HepG2 (cell line): Measurements from ENCODE around the gene GPR176. TPM values are rescaled to one million over a fixed set of nuclear protein-coding genes. Genes with fewer than 3 reads are reported as not detected.

ENCODE experiments used
- CENPT ChIP-seq: sonication (generic); formaldehyde crosslinking; IDR thresholded peaks from 2 replicates; pipeline ENCODE4 v1.8.0; 2022; ENCODE audit warnings: low read depth, mild to moderate bottlenecking, moderate library complexity, missing genetic modification reagents
- DMTF1 ChIP-seq: sonication (generic); formaldehyde crosslinking; IDR thresholded peaks from 2 replicates; pipeline ENCODE4 v1.4.0; 2020; ENCODE audit warnings: mild to moderate bottlenecking, missing genetic modification reagents
- EEA1 ChIP-seq: sonication (generic); formaldehyde crosslinking; IDR thresholded peaks from 2 replicates; pipeline ENCODE4 v1.5.1; 2020; ENCODE audit warnings: mild to moderate bottlenecking, missing genetic modification reagents, borderline replicate concordance
- FOXC1 ChIP-seq: sonication (generic); formaldehyde crosslinking; IDR thresholded peaks from 2 replicates; pipeline ENCODE4 v1.8.0; 2022; ENCODE audit warnings: mild to moderate bottlenecking, missing genetic modification reagents, borderline replicate concordance
- GABPA ChIP-seq, 2 experiments: IDR thresholded peaks; 2 replicates each; pipeline ENCODE4 v1.6.1; 2011 to 2016; ENCODE audit warnings: low read depth in 2 of 2, low read length in 1 of 2, missing biosample characterization in 1 of 2, missing genetic modification characterization in 1 of 2
- ISL2 ChIP-seq: sonication (generic); formaldehyde crosslinking; IDR thresholded peaks from 2 replicates; pipeline ENCODE4 v1.5.0; 2020; ENCODE audit warnings: missing genetic modification reagents
- KDM5B ChIP-seq: sonication (generic); formaldehyde crosslinking; IDR thresholded peaks from 2 replicates; pipeline ENCODE4 v1.4.0; 2020; ENCODE audit warnings: missing genetic modification reagents, mild to moderate bottlenecking, borderline replicate concordance
- KMT2A ChIP-seq: sonication (generic); formaldehyde crosslinking; IDR thresholded peaks from 2 replicates; pipeline ENCODE4 v1.4.0; 2020; ENCODE audit warnings: missing genetic modification reagents
- MTA1 ChIP-seq: sonication (generic); formaldehyde crosslinking; IDR thresholded peaks from 2 replicates; pipeline ENCODE4 v1.4.0; 2020; ENCODE audit warnings: missing genetic modification reagents, mild to moderate bottlenecking, borderline replicate concordance
- NKX3-1 ChIP-seq: sonication (generic); formaldehyde crosslinking; IDR thresholded peaks from 2 replicates; pipeline ENCODE4 v1.5.0; 2020; ENCODE audit warnings: missing genetic modification reagents
- PLSCR1 ChIP-seq: sonication (generic); formaldehyde crosslinking; IDR thresholded peaks from 2 replicates; pipeline ENCODE4 v1.5.0; 2020; ENCODE audit warnings: missing genetic modification reagents, mild to moderate bottlenecking, borderline replicate concordance
- POGZ ChIP-seq: sonication (generic); formaldehyde crosslinking; IDR thresholded peaks from 2 replicates; pipeline ENCODE4 v1.4.0; 2020; ENCODE audit warnings: mild to moderate bottlenecking, missing genetic modification reagents
- ZNF207 ChIP-seq: fragments of 450-650 bp; IDR thresholded peaks from 2 replicates; pipeline ENCODE4 v1.6.1; 2016; ENCODE audit warnings: antibody characterized with exemption, borderline replicate concordance
- ZNF232 ChIP-seq: sonication (generic); formaldehyde crosslinking; IDR thresholded peaks from 2 replicates; pipeline ENCODE4 v1.4.0; 2020; ENCODE audit warnings: missing genetic modification reagents, borderline replicate concordance
- ZNF264 ChIP-seq: sonication (generic); formaldehyde crosslinking; IDR thresholded peaks from 2 replicates; pipeline ENCODE4 v1.4.0; 2020; ENCODE audit warnings: missing genetic modification reagents
- ZNF3 ChIP-seq: IDR thresholded peaks from 2 replicates; pipeline ENCODE4 v1.7.0; 2017; ENCODE audit warnings: inconsistent platforms
- ZNF337 ChIP-seq: sonication (generic); formaldehyde crosslinking; IDR thresholded peaks from 2 replicates; pipeline ENCODE4 v1.5.1; 2020; ENCODE audit warnings: missing genetic modification reagents, low read depth, mild to moderate bottlenecking, borderline replicate concordance
- ZNF496 ChIP-seq: sonication (generic); formaldehyde crosslinking; IDR thresholded peaks from 2 replicates; pipeline ENCODE4 v1.8.1; 2023; ENCODE audit warnings: mild to moderate bottlenecking, moderate library complexity, missing genetic modification reagents; ENCODE audit not compliant: insufficient replicate concordance
- ZNF605 ChIP-seq: sonication (generic); formaldehyde crosslinking; IDR thresholded peaks from 2 replicates; pipeline ENCODE4 v1.8.0; 2022; ENCODE audit warnings: mild to moderate bottlenecking, missing genetic modification reagents
- ZNF619 ChIP-seq: sonication (generic); formaldehyde crosslinking; IDR thresholded peaks from 2 replicates; pipeline ENCODE4 v1.4.0; 2020; ENCODE audit warnings: mild to moderate bottlenecking, missing genetic modification reagents
- ZNF772 ChIP-seq: sonication (generic); formaldehyde crosslinking; IDR thresholded peaks from 2 replicates; pipeline ENCODE4 v1.5.0; 2020; ENCODE audit warnings: mild to moderate bottlenecking, missing genetic modification reagents
- ZNF792 ChIP-seq: IDR thresholded peaks from 2 replicates; pipeline ENCODE4 v1.6.1; 2016
- ZNF83 ChIP-seq: sonication (generic); formaldehyde crosslinking; IDR thresholded peaks from 2 replicates; pipeline ENCODE4 v1.4.0; 2020; ENCODE audit warnings: missing genetic modification reagents, mild to moderate bottlenecking, borderline replicate concordance
- polyA plus RNA-seq, 8 experiments: library from polyadenylated mRNA; depleted of rRNA in 3 of 8; stranded (reverse) in 7 of 8; unstranded in 1 of 8; fragments of >200 nt; fragmentation: Illumina TruSeq in 4 of 8; extraction: Trizol in 4 of 8; gene quantifications; 2 replicates each; pipeline versions ENCODE4 v1.2.1 to v1.2.3, GENCODE V29; 2011 to 2016; ENCODE audit warnings: low read depth in 4 of 8, missing spikeins in 1 of 8, mixed read lengths in 1 of 8; ENCODE audit not compliant: insufficient read depth in 1 of 8
- total RNA-seq, 5 experiments: library from RNA; depleted of rRNA; stranded (reverse); fragments of >200 nt; fragmentation: Illumina TruSeq; extraction: Trizol; gene quantifications; 2 replicates each; pipeline ENCODE4 v1.2.3, GENCODE V29; 2016; ENCODE audit warnings: low read depth in 1 of 5
- TF ChIP-seq, protein P1 (sequence below): sonication (generic); formaldehyde crosslinking; IDR thresholded peaks from 2 replicates; pipeline ENCODE4 v1.4.0; 2020; ENCODE audit warnings: missing genetic modification reagents
- TF ChIP-seq, protein P2 (sequence below): IDR thresholded peaks from 2 replicates; pipeline ENCODE4 v1.6.1; 2018; ENCODE audit warnings: missing genetic modification reagents, mild to moderate bottlenecking, missing compliant biosample characterization

GPR176 gene
- total and polyA plus RNA-seq, 2 of the 13 experiments (the other 11 are each of a cell fraction or from before 2014, with no cell fraction given) = 0.11 to 0.20 TPM

- TF ChIP-seq MTA1 (CRISPR knock-in tag) (no peak), FOXC1 (no peak), DMTF1 (CRISPR knock-in tag) (no peak), ZNF207 (no peak), ZNF772 (CRISPR knock-in tag) (no peak), NKX3-1 (CRISPR knock-in tag) (no peak), ZNF3 (CRISPR knock-in tag) (no peak), EEA1 (CRISPR knock-in tag) (no peak), ZNF264 (CRISPR knock-in tag) (no peak), ZNF619 (no peak), ZNF83 (no peak), KMT2A (peak; percentile 40; the same call in 1 of the 2 replicates), KDM5B (CRISPR knock-in tag) (no peak), ZNF605 (0 out of 2 replicates have a peak, but pooled peaks have one; percentile 22), ZNF337 (no peak), POGZ (CRISPR knock-in tag) (peak; percentile 51), ISL2 (no peak), ZNF792 (CRISPR knock-in tag) (peak; percentile 50; the same call in 1 of the 2 replicates), GABPA (IDR thresholded peaks at IDR 0.05; ENCODE audit: low read depth, low read length) (peak; percentile 48), GABPA (CRISPR knock-in tag; IDR thresholded peaks at IDR 0.05; ENCODE audit: low read depth) (peak; percentile 84), ZNF496 (CRISPR knock-in tag) (no peak), ZNF232 (CRISPR knock-in tag) (no peak), CENPT (CRISPR knock-in tag) (no peak), PLSCR1 (CRISPR knock-in tag) (no peak)
- TF ChIP-seq, protein P1, sequence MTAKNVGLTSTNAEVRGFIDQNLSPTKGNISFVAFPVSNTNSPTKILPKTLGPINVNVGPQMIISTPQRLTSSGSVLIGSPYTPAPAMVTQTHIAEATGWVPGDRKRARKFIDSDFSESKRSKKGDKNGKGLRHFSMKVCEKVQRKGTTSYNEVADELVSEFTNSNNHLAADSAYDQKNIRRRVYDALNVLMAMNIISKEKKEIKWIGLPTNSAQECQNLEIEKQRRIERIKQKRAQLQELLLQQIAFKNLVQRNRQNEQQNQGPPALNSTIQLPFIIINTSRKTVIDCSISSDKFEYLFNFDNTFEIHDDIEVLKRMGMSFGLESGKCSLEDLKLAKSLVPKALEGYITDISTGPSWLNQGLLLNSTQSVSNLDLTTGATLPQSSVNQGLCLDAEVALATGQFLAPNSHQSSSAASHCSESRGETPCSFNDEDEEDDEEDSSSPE = no peak
- TF ChIP-seq, protein P2, sequence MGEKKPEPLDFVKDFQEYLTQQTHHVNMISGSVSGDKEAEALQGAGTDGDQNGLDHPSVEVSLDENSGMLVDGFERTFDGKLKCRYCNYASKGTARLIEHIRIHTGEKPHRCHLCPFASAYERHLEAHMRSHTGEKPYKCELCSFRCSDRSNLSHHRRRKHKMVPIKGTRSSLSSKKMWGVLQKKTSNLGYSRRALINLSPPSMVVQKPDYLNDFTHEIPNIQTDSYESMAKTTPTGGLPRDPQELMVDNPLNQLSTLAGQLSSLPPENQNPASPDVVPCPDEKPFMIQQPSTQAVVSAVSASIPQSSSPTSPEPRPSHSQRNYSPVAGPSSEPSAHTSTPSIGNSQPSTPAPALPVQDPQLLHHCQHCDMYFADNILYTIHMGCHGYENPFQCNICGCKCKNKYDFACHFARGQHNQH (CRISPR knock-in tag) = no peak
These were observed 132.6 kb downstream of the GPR176 start (continued) for GRCh38 chr15:39787479-39787878.
